BLaER1 (cell line): ENCODE data around the gene TRAF7.
A peak's percentile ranks its signal among the peaks of the same experiment; 100 is the strongest.
"Not testable (repeated sequence)": the region's sequence is repeated elsewhere in the genome, so short reads cannot be mapped to it uniquely, and the experiment has no call there.

Experiments
- H3K27ac ChIP-seq: shearing (Covaris generic); formaldehyde crosslinking; 2 replicates; pipeline ENCODE4 v1.8.1; 2022
- H3K27me3 ChIP-seq: shearing (Covaris generic); formaldehyde crosslinking; 2 replicates; pipeline ENCODE4 v1.8.1; 2022
- H3K36me3 ChIP-seq: shearing (Covaris generic); formaldehyde crosslinking; 2 replicates; pipeline ENCODE4 v1.8.1; 2022
- H3K4me1 ChIP-seq: shearing (Covaris generic); formaldehyde crosslinking; 2 replicates; pipeline ENCODE4 v1.8.1; 2022
- H3K4me2 ChIP-seq: shearing (Covaris generic); formaldehyde crosslinking; 2 replicates; pipeline ENCODE4 v1.8.1; 2022
- H3K4me3 ChIP-seq: shearing (Covaris generic); formaldehyde crosslinking; 2 replicates; pipeline ENCODE4 v1.8.1; 2022
- H3K9ac ChIP-seq: shearing (Covaris generic); formaldehyde crosslinking; 2 replicates; pipeline ENCODE4 v1.8.1; 2022
- H3K9me3 ChIP-seq: shearing (Covaris generic); formaldehyde crosslinking; 2 replicates; pipeline ENCODE4 v1.8.1; 2022
- H4K20me1 ChIP-seq: shearing (Covaris generic); formaldehyde crosslinking; 2 replicates; pipeline ENCODE4 v1.8.1; 2022
- Cebpa-rat ChIP-seq: shearing (Covaris generic); IDR thresholded peaks from 2 replicates; pipeline ENCODE4 v1.8.1; 2022

TRAF7 gene

DNA sequence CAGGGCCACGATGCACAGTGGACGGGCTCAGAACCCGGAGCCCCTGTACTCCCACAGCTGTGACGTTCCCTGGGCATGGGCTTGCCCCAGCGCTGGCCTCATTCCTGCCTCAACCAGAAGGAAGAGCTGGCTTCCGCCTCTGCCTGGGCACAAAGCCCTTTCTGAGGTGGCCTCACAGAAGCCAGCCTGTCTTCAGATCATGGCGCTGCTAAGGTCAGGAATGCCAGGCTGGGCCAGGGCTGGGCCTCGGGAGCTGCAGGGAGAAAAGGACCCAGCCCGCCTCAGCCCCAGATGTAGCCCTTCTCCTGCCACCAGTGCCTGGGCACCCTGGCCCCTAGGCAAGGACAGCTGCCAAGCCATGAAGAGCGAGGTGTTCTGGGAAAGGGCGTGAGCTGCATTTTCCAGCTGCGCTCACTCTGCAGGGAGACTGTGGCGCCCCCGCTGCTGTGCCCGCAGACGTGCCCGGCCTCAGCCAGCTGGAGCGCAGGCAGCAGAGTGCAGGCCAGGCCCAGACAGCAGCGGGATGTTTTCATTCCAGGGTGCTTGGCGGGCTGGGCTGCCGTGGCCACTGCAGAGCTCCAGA, 29.3 kb upstream of the TRAF7 start:
- peak overlapping the region; percentile 90 for H3K4me2 ChIP-seq
- not testable (repeated sequence) for H3K36me3 ChIP-seq, H3K4me3 ChIP-seq, H3K27me3 ChIP-seq, H3K9me3 ChIP-seq
- peaks cover 70% of the 10 kb centered on the region for H4K20me1 ChIP-seq
- peak overlapping the region; percentile 86; the same call in 1 of the 2 replicates for H3K27ac ChIP-seq
- peak overlapping the region; percentile 80 for H3K9ac ChIP-seq
- H3K4me1 ChIP-seq, result peaks cover 80% of the 10 kb centered on the region

GRCh38 chr16:2126928-2127556, 28.5 kb upstream of the TRAF7 start:
- not testable (repeated sequence) for H3K36me3 ChIP-seq, H3K9ac ChIP-seq, H3K9me3 ChIP-seq, H3K27me3 ChIP-seq, H3K4me3 ChIP-seq
- peak overlapping the region; percentile 90 for H3K4me2 ChIP-seq
- H4K20me1 ChIP-seq, result peaks cover 62% of the 10 kb centered on the region
- H3K27ac ChIP-seq, result peak overlapping the region; percentile 58; the same call in 1 of the 2 replicates
- H3K4me1 ChIP-seq, result peaks cover 72% of the 10 kb centered on the region

DNA sequence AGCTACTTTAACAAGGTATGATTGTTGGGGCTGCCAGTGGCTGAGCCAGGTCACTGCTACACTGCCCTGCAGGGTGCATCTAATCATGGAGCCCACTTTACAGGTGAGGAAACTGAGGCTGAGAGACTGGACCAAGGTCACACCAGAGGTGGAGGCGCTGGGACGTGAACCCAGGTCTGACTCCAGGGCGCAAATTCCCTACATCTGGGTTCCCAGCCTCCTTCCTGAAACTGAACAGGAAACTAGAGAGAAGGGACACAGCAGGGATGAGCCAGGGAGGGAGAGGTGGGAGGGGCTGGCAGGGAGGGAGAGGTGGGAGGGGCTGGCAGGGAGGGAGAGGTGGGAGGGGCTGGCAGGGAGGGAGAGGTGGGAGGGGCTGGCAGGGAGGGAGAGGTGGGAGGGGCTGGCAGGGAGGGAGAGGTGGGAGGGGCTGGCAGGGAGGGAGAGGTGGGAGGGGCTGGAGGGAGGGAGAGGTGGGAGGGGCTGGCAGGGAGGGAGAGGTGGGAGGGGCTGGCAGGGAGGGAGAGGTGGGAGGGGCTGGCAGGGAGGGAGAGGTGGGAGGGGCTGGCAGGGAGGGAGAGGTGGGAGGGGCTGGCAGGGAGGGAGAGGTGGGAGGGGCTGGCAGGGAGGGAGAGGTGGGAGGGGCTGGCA, 27.8 kb upstream of the TRAF7 start:
- not testable (repeated sequence) for H3K4me3 ChIP-seq, H3K9ac ChIP-seq, H3K36me3 ChIP-seq, H3K27me3 ChIP-seq, H3K27ac ChIP-seq, H3K9me3 ChIP-seq
- Histone ChIP-seq H3K4me2 (peak overlapping the region; percentile 90; the same call in 1 of the 2 replicates), H4K20me1 (peaks cover 55% of the 10 kb centered on the region), H3K4me1 (peaks cover 67% of the 10 kb centered on the region)

GRCh38 chr16:2129251-2129650, 26.3 kb upstream of the TRAF7 start:
- H3K9ac ChIP-seq, result not testable (repeated sequence)
- peak overlapping the region; percentile 76 for H3K4me2 ChIP-seq

GRCh38 chr16:2129890-2130447, 25.6 kb upstream of the TRAF7 start:
- not testable (repeated sequence) for H3K9me3 ChIP-seq, H3K4me3 ChIP-seq, H3K9ac ChIP-seq, H3K27me3 ChIP-seq, H3K36me3 ChIP-seq
- Histone ChIP-seq H4K20me1 (peaks cover 42% of the 10 kb centered on the region), H3K4me2 (peak overlapping the region; percentile 28; the same call in 1 of the 2 replicates), H3K27ac (0 out of 2 replicates have a peak overlapping the region, but pooled peaks have one; percentile 30), H3K4me1 (peaks cover 57% of the 10 kb centered on the region)

More at GRCh38 chr16:2129251-2129650, 26.3 kb upstream of the TRAF7 start:
- H3K4me3 ChIP-seq, H3K9me3 ChIP-seq, H3K27me3 ChIP-seq, H3K36me3 ChIP-seq: not testable (repeated sequence)
- Histone ChIP-seq H3K4me1 (peaks cover 64% of the 10 kb centered on the region), H4K20me1 (peaks cover 49% of the 10 kb centered on the region), H3K27ac (peak overlapping the region; percentile 76)

GRCh38 chr16:2133797-2134196, 21.8 kb upstream of the TRAF7 start:
- H3K27me3 ChIP-seq, H3K4me2 ChIP-seq, H3K4me3 ChIP-seq, H3K9me3 ChIP-seq, H3K36me3 ChIP-seq, H3K27ac ChIP-seq, H3K9ac ChIP-seq: not testable (repeated sequence)
- Histone ChIP-seq H3K4me1 (peaks cover 33% of the 10 kb centered on the region), H4K20me1 (peaks cover 15% of the 10 kb centered on the region; the same call in 1 of the 2 replicates)

DNA sequence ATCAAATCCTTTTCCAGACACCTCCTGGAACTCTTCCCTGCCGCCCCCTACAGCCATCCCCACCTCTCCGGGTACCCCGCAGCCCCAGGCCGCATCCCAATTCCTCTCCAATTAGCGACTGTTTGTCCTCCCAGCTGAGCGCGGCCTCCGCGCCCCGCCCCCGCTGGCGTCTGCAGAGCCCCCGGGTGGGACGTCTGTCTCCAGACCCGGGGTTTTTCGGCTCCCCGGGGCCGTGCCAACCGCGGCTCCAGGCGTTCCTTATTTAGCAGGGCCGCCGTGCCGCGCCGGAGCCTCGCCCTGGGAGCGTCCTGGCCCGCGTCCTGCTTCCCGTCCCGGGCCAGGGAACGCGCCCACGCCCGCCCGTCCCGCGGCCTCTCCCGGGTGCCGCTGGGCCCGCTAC, 20.5 kb upstream of the TRAF7 start:
- H3K9me3 ChIP-seq, H3K27me3 ChIP-seq, H3K36me3 ChIP-seq: not testable (repeated sequence)
- Histone ChIP-seq H3K9ac (peak overlapping the region; percentile 80), H3K27ac (peak overlapping the region; percentile 79), H3K4me2 (peak overlapping the region; percentile 54), H3K4me3 (peak overlapping the region; percentile 70), H4K20me1 (peaks cover 14% of the 10 kb centered on the region; the same call in 1 of the 2 replicates), H3K4me1 (peaks cover 24% of the 10 kb centered on the region)

GRCh38 chr16:2135770-2136490, 19.7 kb upstream of the TRAF7 start, which contains the start of gene PKD1:
PKD1 (minus strand) TSS chr16:2135898; CDS start chr16:2135689, 209 bp downstream.
- H3K36me3 ChIP-seq, H4K20me1 ChIP-seq, H3K27me3 ChIP-seq, H3K9me3 ChIP-seq: not testable (repeated sequence)
- Histone ChIP-seq H3K4me3 (peak within 1 kb of the TSS; percentile 70), H3K4me1 (peaks cover 20% of the 10 kb centered on the region), H3K9ac (peak within 1 kb of the TSS; percentile 80), H3K27ac (peak within 1 kb of the TSS; percentile 79), H3K4me2 (peak within 1 kb of the TSS; percentile 64)

DNA sequence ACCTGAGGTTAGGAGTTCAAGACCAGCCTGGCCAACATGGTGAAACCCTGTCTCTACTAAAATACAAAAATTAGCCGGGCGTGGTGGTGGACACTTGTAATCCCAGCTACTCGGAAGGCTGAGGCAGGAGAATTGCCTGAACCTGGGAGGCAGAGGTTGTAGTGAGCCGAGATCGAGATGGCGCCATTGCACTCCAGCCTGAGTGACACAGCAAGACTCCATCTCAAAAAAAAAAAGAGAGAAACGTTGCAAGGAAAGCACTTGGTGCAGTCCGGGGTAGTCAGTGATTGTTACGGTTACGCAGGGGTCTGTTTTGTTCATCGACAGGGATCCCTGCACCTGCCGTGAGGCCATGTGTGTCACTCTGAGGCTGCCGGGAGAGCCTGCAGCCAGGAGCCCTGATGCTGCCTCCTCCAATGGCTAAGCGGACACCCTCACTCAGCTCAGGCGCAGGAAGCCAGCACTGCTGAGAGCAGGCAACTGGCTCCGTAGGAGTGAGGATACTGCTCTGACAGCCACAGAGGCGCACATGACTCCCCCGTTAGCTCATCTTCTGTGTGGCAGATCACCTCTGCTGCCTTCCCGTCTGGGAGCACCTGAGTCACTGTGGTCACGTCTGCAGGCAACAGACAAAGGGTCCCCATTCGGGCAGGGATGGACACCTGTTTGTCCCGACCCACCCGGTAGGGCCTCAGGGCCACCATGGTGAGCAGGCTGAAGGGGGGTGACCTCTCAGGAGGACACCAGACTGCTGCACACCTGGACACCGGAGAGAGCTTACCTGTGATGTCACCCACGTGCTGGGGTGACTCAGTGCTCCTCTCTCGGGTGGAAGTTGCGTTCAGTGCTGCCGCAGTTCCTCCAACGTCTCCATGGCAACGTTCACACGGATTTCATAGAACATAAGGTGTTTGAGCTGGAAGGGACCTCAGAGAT, 12.4 kb upstream of the TRAF7 start:
- Histone ChIP-seq H4K20me1 (peaks cover 26% of the 10 kb centered on the region), H3K9me3 (no peaks in the 10 kb centered on the region), H3K27me3 (no peaks in the 10 kb centered on the region), H3K4me3 (no peak overlapping the region), H3K9ac (no peak overlapping the region), H3K36me3 (no peaks in the 10 kb centered on the region), H3K4me2 (peak overlapping the region; percentile 24), H3K27ac (no peak overlapping the region), H3K4me1 (peaks cover 41% of the 10 kb centered on the region)
- no peak for TF ChIP-seq Cebpa-rat
